ENCODE data around the gene HIVEP3.

Gene HIVEP3

GRCh38 chr1:41493117-41493536 lies 425.6 kb downstream of the HIVEP3 start:
- Histone ChIP-seq H3K36me3 (ENCODE audit: control insufficient read depth in 1 of 2, insufficient read depth in 2 of 2, low read length in 2 of 2) (no peaks in the 10 kb centered on the region), H3K27me3 (ENCODE audit: control insufficient read depth in 1 of 2, insufficient read depth in 2 of 2, low read length in 2 of 2) (peaks cover 5 to 17% of the 10 kb centered on the region in 2 donors), H3K4me3 (ENCODE audit: low read depth in 1 of 2, low read length in 2 of 2) (no peak overlapping the region), H3K27ac (ENCODE audit: low read depth, low read length) (no peak overlapping the region), H3K9me3 (ENCODE audit: control insufficient read depth in 1 of 2, low read length in 2 of 2) (no peaks in the 10 kb centered on the region), H3K4me1 (ENCODE audit: control insufficient read depth in 1 of 2, insufficient read depth in 2 of 2, low read length in 2 of 2) (peaks cover 5 to 14% of the 10 kb centered on the region in 2 donors), H3K9ac (ENCODE audit: low read depth in 1 of 2, low read length in 2 of 2) (no peak overlapping the region)

GRCh38 chr1:41492341-41492848 lies 426.3 kb downstream of the HIVEP3 start:
- no peak overlapping the region for H3K4me3 ChIP-seq (ENCODE audit: low read depth in 1 of 2, low read length in 2 of 2)
- no peaks in the 10 kb centered on the region for H3K36me3 ChIP-seq (ENCODE audit: control insufficient read depth in 1 of 2, insufficient read depth in 2 of 2, low read length in 2 of 2)
- H3K9ac ChIP-seq (ENCODE audit: low read depth in 1 of 2, low read length in 2 of 2), result no peak overlapping the region
- H3K4me1 ChIP-seq (ENCODE audit: control insufficient read depth in 1 of 2, insufficient read depth in 2 of 2, low read length in 2 of 2), result peaks cover 5 to 14% of the 10 kb centered on the region in 2 donors
- no peaks in the 10 kb centered on the region for H3K9me3 ChIP-seq (ENCODE audit: control insufficient read depth in 1 of 2, low read length in 2 of 2)
- H3K27me3 ChIP-seq (ENCODE audit: control insufficient read depth in 1 of 2, insufficient read depth in 2 of 2, low read length in 2 of 2), result peaks cover 5 to 17% of the 10 kb centered on the region in 2 donors
- no peak overlapping the region for H3K27ac ChIP-seq (ENCODE audit: low read depth, low read length)

GRCh38 chr1:41490911-41491310 lies 427.8 kb downstream of the HIVEP3 start:
- H3K36me3 ChIP-seq (ENCODE audit: control insufficient read depth in 1 of 2, insufficient read depth in 2 of 2, low read length in 2 of 2), result no peaks in the 10 kb centered on the region
- peaks cover 4 to 8% of the 10 kb centered on the region in 2 donors for H3K27me3 ChIP-seq (ENCODE audit: control insufficient read depth in 1 of 2, insufficient read depth in 2 of 2, low read length in 2 of 2)
- H3K4me3 ChIP-seq (ENCODE audit: low read depth in 1 of 2, low read length in 2 of 2), result no peak overlapping the region
- H3K9me3 ChIP-seq (ENCODE audit: control insufficient read depth in 1 of 2, low read length in 2 of 2), result no peaks in the 10 kb centered on the region
- no peak overlapping the region for H3K27ac ChIP-seq (ENCODE audit: low read depth, low read length)
- no peak overlapping the region for H3K9ac ChIP-seq (ENCODE audit: low read depth in 1 of 2, low read length in 2 of 2)
- H3K4me1 ChIP-seq (ENCODE audit: control insufficient read depth in 1 of 2, insufficient read depth in 2 of 2, low read length in 2 of 2), result peaks cover 13 to 17% of the 10 kb centered on the region in 2 donors

- no peaks in the 10 kb centered on the region for H3K9me3 ChIP-seq (ENCODE audit: control insufficient read depth in 1 of 2, low read length in 2 of 2)
- H3K36me3 ChIP-seq (ENCODE audit: control insufficient read depth in 1 of 2, insufficient read depth in 2 of 2, low read length in 2 of 2), result no peaks in the 10 kb centered on the region
- peaks cover 25% of the 10 kb centered on the region in 2 donors for H3K4me1 ChIP-seq (ENCODE audit: control insufficient read depth in 1 of 2, insufficient read depth in 2 of 2, low read length in 2 of 2)
- H3K27ac ChIP-seq (ENCODE audit: low read depth, low read length), result no peak overlapping the region
- no peak overlapping the region for H3K4me3 ChIP-seq (ENCODE audit: low read depth in 1 of 2, low read length in 2 of 2)
- H3K27me3 ChIP-seq (ENCODE audit: control insufficient read depth in 1 of 2, insufficient read depth in 2 of 2, low read length in 2 of 2), result no peaks in the 10 kb centered on the region
- H3K9ac ChIP-seq (ENCODE audit: low read depth in 1 of 2, low read length in 2 of 2), result no peak overlapping the region
Measured at GRCh38 chr1:41489561-41489960, 429.2 kb downstream of the HIVEP3 start.

GRCh38 chr1:41488040-41488951 lies 430.4 kb downstream of the HIVEP3 start:
- no peak overlapping the region for H3K4me3 ChIP-seq (ENCODE audit: low read depth in 1 of 2, low read length in 2 of 2)
- H3K9me3 ChIP-seq (ENCODE audit: control insufficient read depth in 1 of 2, low read length in 2 of 2), result no peaks in the 10 kb centered on the region
- H3K27ac ChIP-seq (ENCODE audit: low read depth, low read length), result no peak overlapping the region
- no peaks in the 10 kb centered on the region for H3K27me3 ChIP-seq (ENCODE audit: control insufficient read depth in 1 of 2, insufficient read depth in 2 of 2, low read length in 2 of 2)
- no peak overlapping the region for H3K9ac ChIP-seq (ENCODE audit: low read depth in 1 of 2, low read length in 2 of 2)
- peaks cover 34 to 37% of the 10 kb centered on the region in 2 donors for H3K4me1 ChIP-seq (ENCODE audit: control insufficient read depth in 1 of 2, insufficient read depth in 2 of 2, low read length in 2 of 2)
- no peaks in the 10 kb centered on the region for H3K36me3 ChIP-seq (ENCODE audit: control insufficient read depth in 1 of 2, insufficient read depth in 2 of 2, low read length in 2 of 2)

DNA sequence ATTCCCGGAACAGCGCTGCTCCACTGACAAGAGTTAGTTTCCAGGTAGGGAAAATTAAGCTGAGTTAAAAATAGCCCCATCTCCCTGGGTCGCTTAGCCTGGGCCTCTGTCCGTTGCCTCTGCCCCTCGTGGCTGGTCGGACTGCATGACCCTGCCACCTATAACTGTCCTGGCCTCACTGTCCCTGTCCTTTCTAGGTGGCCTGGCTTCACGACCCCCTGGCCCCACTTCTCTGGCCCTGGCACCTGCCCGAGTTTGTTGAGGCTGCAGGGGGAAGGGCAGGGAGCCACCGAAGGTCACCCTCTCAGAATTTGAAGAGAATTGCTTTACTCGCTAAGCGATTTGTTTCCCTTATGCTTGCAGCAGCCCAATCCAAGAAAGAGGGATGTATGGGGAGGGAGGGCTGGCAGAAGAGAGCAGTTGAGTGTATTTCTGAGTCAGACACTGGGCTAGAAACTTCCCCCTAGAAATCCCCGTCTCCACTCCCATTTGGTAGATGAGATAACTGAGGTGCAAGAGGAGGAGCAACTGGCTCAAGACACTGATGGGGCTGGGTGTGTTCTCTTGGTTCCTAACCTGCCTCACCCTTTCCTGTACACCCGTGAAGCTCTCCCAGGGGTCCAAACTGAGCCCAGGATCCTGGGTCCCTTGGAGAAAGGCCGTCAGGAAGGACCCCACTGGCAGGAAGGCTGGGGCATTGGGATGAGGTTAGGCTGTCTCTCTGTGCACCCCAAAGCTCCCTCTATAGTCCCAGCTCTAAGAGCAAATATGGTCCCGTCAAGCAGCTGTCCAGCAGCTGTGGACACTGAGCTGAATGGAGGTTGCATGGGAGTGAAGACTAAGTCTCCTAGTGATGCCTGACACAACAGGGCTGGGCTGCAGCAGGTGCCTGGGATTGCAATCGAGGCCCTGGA lies 431.3 kb downstream of the HIVEP3 start:
- Histone ChIP-seq H3K36me3 (ENCODE audit: control insufficient read depth in 1 of 2, insufficient read depth in 2 of 2, low read length in 2 of 2) (no peaks in the 10 kb centered on the region), H3K9me3 (ENCODE audit: control insufficient read depth in 1 of 2, low read length in 2 of 2) (no peaks in the 10 kb centered on the region), H3K27ac (ENCODE audit: low read depth, low read length) (no peak overlapping the region), H3K4me3 (ENCODE audit: low read depth in 1 of 2, low read length in 2 of 2) (no peak overlapping the region), H3K27me3 (ENCODE audit: control insufficient read depth in 1 of 2, insufficient read depth in 2 of 2, low read length in 2 of 2) (no peaks in the 10 kb centered on the region), H3K9ac (ENCODE audit: low read depth in 1 of 2, low read length in 2 of 2) (no peak overlapping the region), H3K4me1 (ENCODE audit: control insufficient read depth in 1 of 2, insufficient read depth in 2 of 2, low read length in 2 of 2) (peaks cover 43 to 46% of the 10 kb centered on the region in 2 donors)

DNA sequence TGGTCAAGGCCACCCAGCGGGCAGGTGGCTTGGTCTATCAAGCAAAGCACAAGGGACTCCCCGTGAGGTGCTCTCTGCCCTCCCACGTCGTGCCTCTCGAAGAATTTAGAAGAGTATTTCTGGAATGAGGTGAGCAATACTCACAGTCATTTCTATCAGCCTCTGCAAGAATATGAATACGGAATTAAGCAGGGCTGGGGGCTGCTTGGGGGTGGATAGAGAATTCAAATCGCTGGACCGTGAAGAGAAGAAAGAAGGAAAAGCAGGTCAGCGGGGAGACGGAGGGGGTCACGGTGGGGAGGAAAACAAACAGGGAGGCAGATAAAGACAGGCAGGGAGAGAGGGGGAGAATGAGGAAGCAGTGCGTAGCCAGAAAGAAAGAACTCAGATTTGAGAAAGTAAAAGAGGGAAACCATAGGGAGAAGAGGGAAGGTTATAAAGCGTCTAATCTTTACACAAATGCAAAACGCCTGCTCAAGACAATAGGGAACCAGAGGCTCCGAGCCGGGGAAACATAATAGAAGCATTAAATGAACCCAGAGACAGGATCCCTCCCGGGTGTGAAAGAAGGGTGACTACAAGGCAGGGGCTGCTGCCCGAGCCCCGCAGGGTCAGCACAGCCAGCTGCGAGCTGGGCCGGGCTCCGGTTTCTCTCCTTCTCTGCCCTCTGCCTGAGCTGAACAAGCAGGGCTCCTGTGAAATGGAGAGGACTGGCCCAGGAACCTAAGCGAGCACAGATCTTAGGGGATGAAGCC lies 432.2 kb downstream of the HIVEP3 start:
- H3K9ac ChIP-seq (ENCODE audit: low read depth in 1 of 2, low read length in 2 of 2), result no peak overlapping the region
- no peaks in the 10 kb centered on the region for H3K9me3 ChIP-seq (ENCODE audit: control insufficient read depth in 1 of 2, low read length in 2 of 2)
- H3K27ac ChIP-seq (ENCODE audit: low read depth, low read length), result no peak overlapping the region
- H3K4me1 ChIP-seq (ENCODE audit: control insufficient read depth in 1 of 2, insufficient read depth in 2 of 2, low read length in 2 of 2), result peaks cover 49 to 53% of the 10 kb centered on the region in 2 donors
- no peaks in the 10 kb centered on the region for H3K36me3 ChIP-seq (ENCODE audit: control insufficient read depth in 1 of 2, insufficient read depth in 2 of 2, low read length in 2 of 2)
- no peaks in the 10 kb centered on the region for H3K27me3 ChIP-seq (ENCODE audit: control insufficient read depth in 1 of 2, insufficient read depth in 2 of 2, low read length in 2 of 2)
- no peak overlapping the region for H3K4me3 ChIP-seq (ENCODE audit: low read depth in 1 of 2, low read length in 2 of 2)

- H3K4me3 ChIP-seq (ENCODE audit: low read depth in 1 of 2, low read length in 2 of 2), result no peak overlapping the region
- no peak overlapping the region for H3K9ac ChIP-seq (ENCODE audit: low read depth in 1 of 2, low read length in 2 of 2)
- no peaks in the 10 kb centered on the region for H3K27me3 ChIP-seq (ENCODE audit: control insufficient read depth in 1 of 2, insufficient read depth in 2 of 2, low read length in 2 of 2)
- H3K27ac ChIP-seq (ENCODE audit: low read depth, low read length), result no peak overlapping the region
- peaks cover 49 to 53% of the 10 kb centered on the region in 2 donors for H3K4me1 ChIP-seq (ENCODE audit: control insufficient read depth in 1 of 2, insufficient read depth in 2 of 2, low read length in 2 of 2)
- H3K36me3 ChIP-seq (ENCODE audit: control insufficient read depth in 1 of 2, insufficient read depth in 2 of 2, low read length in 2 of 2), result no peaks in the 10 kb centered on the region
- no peaks in the 10 kb centered on the region for H3K9me3 ChIP-seq (ENCODE audit: control insufficient read depth in 1 of 2, low read length in 2 of 2)
Measured at GRCh38 chr1:41486053-41486370, 432.7 kb downstream of the HIVEP3 start.

DNA sequence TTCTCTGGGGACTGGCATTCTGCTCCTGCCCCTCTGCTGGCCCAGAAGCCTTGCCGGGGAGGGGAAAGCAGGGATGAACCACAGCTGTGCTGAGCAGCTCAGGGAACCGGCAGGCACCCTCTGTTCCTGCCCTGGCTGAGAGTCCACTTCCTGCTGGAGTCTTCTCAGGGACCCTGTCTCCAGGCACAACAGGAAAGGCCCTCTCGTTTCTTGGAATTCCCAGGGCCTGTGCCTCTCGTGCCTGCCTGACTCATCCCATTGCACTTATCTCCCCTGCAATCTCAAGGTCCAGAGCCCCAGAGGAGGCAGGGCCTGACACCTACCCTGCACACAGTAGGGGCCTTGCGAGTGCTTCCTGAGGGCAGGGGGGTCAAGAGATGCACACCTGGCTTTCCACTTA lies 433.1 kb downstream of the HIVEP3 start:
- Histone ChIP-seq H3K4me3 (ENCODE audit: low read depth in 1 of 2, low read length in 2 of 2) (no peak overlapping the region), H3K9me3 (ENCODE audit: control insufficient read depth in 1 of 2, low read length in 2 of 2) (no peaks in the 10 kb centered on the region), H3K27ac (ENCODE audit: low read depth, low read length) (no peak overlapping the region), H3K27me3 (ENCODE audit: control insufficient read depth in 1 of 2, insufficient read depth in 2 of 2, low read length in 2 of 2) (no peaks in the 10 kb centered on the region), H3K9ac (ENCODE audit: low read depth in 1 of 2, low read length in 2 of 2) (no peak overlapping the region), H3K4me1 (ENCODE audit: control insufficient read depth in 1 of 2, insufficient read depth in 2 of 2, low read length in 2 of 2) (peaks cover 49 to 56% of the 10 kb centered on the region in 2 donors), H3K36me3 (ENCODE audit: control insufficient read depth in 1 of 2, insufficient read depth in 2 of 2, low read length in 2 of 2) (no peaks in the 10 kb centered on the region)

Measured in duodenal mucosa (tissue), 2 donors.